Loucy (cell line): ENCODE measurements around the gene FANCE.

Source experiments
- CTCF ChIP-seq: fragments of 200-600 bp; sonication (generic); conservative IDR thresholded peaks from 2 replicates; pipeline ENCODE4 v1.5.1; 2014; ENCODE audit warnings: mild to moderate bottlenecking, antibody characterized with exemption, low read length
- EZH2phosphoT487 ChIP-seq: fragments of 200-600 bp; IDR thresholded peaks from 2 replicates; pipeline ENCODE4 v1.6.1; 2018; ENCODE audit warnings: antibody characterized with exemption, mild to moderate bottlenecking, moderate library complexity, borderline replicate concordance

DNA sequence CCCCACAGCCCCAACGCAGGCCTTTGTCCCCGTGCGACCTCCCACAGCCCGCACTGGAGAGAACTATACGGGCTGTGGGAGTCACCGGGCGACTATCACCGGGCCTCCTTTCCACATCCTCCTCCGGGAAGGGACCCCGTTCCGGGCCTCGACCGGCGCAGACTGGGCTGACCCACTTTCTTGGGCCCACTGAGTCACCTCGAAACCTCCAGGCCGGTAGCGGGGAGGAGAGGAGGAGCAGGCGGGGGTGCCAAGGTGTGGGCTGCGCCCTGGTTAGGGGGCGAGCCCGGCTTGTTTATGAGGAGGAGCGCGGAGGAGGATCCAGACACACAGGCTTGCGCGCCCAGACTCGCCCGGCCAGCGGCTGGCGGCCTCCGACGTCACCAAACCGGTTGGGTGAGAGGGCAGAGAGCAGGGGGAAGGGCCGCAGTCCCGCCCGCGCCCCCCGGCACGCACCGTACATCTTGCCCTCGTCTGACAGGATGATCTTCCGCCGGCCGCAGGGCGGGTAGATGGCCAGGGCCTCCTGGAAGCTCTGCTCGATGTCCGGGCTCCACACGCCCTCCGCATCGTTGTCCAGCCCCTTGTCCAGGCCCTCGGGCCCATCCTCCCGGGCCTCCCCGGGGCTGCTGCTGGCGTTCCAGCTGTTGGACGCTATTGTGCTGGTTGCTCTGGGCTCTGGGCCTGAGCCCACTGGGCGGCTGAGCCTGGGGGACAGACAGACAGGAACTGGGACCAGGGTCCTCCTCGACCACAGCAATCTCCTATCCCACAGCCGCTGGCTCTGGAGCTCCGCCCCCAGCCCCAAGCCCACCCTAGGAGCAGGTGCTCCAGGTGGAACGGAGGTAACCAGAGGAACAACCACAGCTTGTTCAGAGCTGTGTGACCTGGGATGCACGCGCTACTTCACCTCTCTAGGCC is 34.1 kb downstream of the FANCE start:
- TF ChIP-seq CTCF = no peak
- no peak for TF ChIP-seq EZH2phosphoT487
